ENCODE measurements around the gene TPM4. TPM values are rescaled to one million over a fixed set of nuclear protein-coding genes. Genes with fewer than 3 reads are reported as not detected.
A peak's percentile ranks its signal among the peaks of the same experiment; 100 is the strongest.

TPM4 gene
- total and polyA plus RNA-seq, 9 donors: 181 to 338 (median 211) TPM

DNA sequence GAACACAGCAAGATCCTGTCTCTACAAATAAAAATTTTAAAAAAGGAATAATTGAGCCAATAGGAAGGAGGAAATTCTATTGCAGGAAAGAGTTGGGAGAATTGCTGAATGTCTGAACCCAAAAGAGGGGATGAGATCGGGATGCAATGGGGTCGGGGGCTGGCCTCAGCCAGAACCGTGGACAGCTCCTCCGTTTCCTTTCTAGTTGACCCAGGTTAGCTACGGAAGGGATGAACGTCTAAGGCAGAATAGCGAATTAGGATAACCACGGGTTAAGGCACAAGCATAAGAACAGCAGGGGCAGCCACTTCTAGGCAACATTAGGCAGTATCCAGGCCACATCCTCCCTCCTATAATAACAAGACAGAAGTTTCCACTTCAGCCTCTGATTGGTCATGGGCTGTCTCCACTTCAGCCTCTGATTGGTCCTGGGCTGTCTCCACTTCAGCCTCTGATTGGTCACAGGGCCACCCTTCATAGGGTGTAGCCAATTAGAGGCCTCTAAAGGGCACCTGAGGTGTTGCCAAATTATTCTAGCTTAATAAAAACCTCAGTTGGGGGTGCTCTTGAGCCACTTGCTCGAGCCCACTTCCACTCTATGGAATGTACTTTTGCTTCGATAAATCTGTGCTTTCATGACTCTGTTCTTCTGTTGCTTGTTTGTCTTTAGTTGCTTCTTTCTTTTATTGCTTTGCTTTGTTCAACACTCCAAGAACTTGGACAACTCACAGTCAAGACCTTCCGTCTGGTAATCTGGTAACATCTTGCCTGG, 24.9 kb upstream of the TPM4 start:
- no peak for DNase-seq
- Histone ChIP-seq H3K27ac (ENCODE audit: low read length) (no peak overlapping the region), H3K9me3 (replicated peaks; ENCODE audit: control insufficient read depth, low read depth, low read length) (peaks cover 2% of the 10 kb centered on the region), H3K4me1 (ENCODE audit: control insufficient read depth, insufficient read depth, low read length) (no peaks in the 10 kb centered on the region), H3K4me3 (ENCODE audit: low read length) (no peak overlapping the region), H3K27me3 (ENCODE audit: control insufficient read depth, insufficient read depth, low read length) (peaks cover 5% of the 10 kb centered on the region), H3K36me3 (ENCODE audit: control insufficient read depth, insufficient read depth, low read length) (no peaks in the 10 kb centered on the region)
- WGBS (ENCODE audit: insufficient coverage): 24% methylated on average over 7 of the region's 11 CpGs

GRCh38 chr19:16052353-16052752, 23.9 kb upstream of the TPM4 start:
- Histone ChIP-seq H3K4me3 (ENCODE audit: low read length) (no peak overlapping the region), H3K4me1 (ENCODE audit: control insufficient read depth, insufficient read depth, low read length) (no peaks in the 10 kb centered on the region), H3K27ac (ENCODE audit: low read length) (no peak overlapping the region), H3K9me3 (replicated peaks; ENCODE audit: control insufficient read depth, low read depth, low read length) (peaks cover 2% of the 10 kb centered on the region), H3K27me3 (ENCODE audit: control insufficient read depth, insufficient read depth, low read length) (peaks cover 5% of the 10 kb centered on the region), H3K36me3 (ENCODE audit: control insufficient read depth, insufficient read depth, low read length) (no peaks in the 10 kb centered on the region)
- no peak for DNase-seq
- WGBS (ENCODE audit: insufficient coverage): 86% methylated on average over 6 of the region's 7 CpGs

DNA sequence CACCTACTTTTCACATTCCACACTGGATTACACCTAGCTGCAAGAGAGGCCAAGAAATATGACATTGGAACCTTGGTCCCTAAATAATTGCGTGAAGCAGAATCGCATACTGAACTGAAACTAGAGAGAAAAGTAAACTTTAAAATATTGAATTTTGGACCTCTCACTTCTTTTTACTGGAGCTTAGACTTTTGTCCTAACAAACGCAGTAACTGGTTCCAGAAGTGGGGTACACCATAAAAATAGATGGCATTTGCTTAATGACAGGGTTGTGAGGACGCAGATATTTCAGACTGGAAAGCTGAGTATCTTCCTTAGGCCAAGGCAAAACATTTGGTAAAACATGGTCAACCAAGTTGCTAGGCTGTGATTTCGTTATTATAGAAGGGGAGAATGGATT, 19.2 kb upstream of the TPM4 start:
- H3K27ac ChIP-seq (ENCODE audit: low read length): no peak overlapping the region
- DNase-seq: no peak
- WGBS (ENCODE audit: insufficient coverage): 80% methylated on average over 1 of the region's 5 CpGs
- H3K9me3 ChIP-seq (replicated peaks; ENCODE audit: control insufficient read depth, low read depth, low read length): peaks cover 2% of the 10 kb centered on the region
- H3K36me3 ChIP-seq (ENCODE audit: control insufficient read depth, insufficient read depth, low read length): no peaks in the 10 kb centered on the region
- no peaks in the 10 kb centered on the region for H3K4me1 ChIP-seq (ENCODE audit: control insufficient read depth, insufficient read depth, low read length)
- no peak overlapping the region for H3K4me3 ChIP-seq (ENCODE audit: low read length)
- peaks cover 2% of the 10 kb centered on the region for H3K27me3 ChIP-seq (ENCODE audit: control insufficient read depth, insufficient read depth, low read length)

- H3K9me3 ChIP-seq (replicated peaks; ENCODE audit: control insufficient read depth, low read depth, low read length): peaks cover 3% of the 10 kb centered on the region
- peaks cover 4% of the 10 kb centered on the region for H3K4me1 ChIP-seq (ENCODE audit: control insufficient read depth, insufficient read depth, low read length)
- no peak overlapping the region for H3K4me3 ChIP-seq (ENCODE audit: low read length)
- no peaks in the 10 kb centered on the region for H3K27me3 ChIP-seq (ENCODE audit: control insufficient read depth, insufficient read depth, low read length)
- no peaks in the 10 kb centered on the region for H3K36me3 ChIP-seq (ENCODE audit: control insufficient read depth, insufficient read depth, low read length)
- WGBS (ENCODE audit: insufficient coverage): 71% methylated on average over 1 of the region's 2 CpGs
- no peak overlapping the region for H3K27ac ChIP-seq (ENCODE audit: low read length)
- DNase-seq: no peak
Observed at GRCh38 chr19:16060294-16060693, 16.0 kb upstream of the TPM4 start.

- whole genome bisulfite sequencing (ENCODE audit: insufficient coverage): 67% methylated on average over 3 of the region's 4 CpGs
- no peak for DNase-seq
- Histone ChIP-seq H3K27me3 (ENCODE audit: control insufficient read depth, insufficient read depth, low read length) (no peaks in the 10 kb centered on the region), H3K4me1 (ENCODE audit: control insufficient read depth, insufficient read depth, low read length) (peaks cover 4% of the 10 kb centered on the region), H3K36me3 (ENCODE audit: control insufficient read depth, insufficient read depth, low read length) (no peaks in the 10 kb centered on the region), H3K4me3 (ENCODE audit: low read length) (no peak overlapping the region), H3K27ac (ENCODE audit: low read length) (no peak overlapping the region), H3K9me3 (replicated peaks; ENCODE audit: control insufficient read depth, low read depth, low read length) (peaks cover 2% of the 10 kb centered on the region)
Observed at GRCh38 chr19:16061943-16062342, 14.4 kb upstream of the TPM4 start.

GRCh38 chr19:16062789-16063188, 13.5 kb upstream of the TPM4 start:
- H3K4me1 ChIP-seq (ENCODE audit: control insufficient read depth, insufficient read depth, low read length): peaks cover 4% of the 10 kb centered on the region
- no peaks in the 10 kb centered on the region for H3K36me3 ChIP-seq (ENCODE audit: control insufficient read depth, insufficient read depth, low read length)
- DNase-seq: peak; percentile 41
- no peak overlapping the region for H3K27ac ChIP-seq (ENCODE audit: low read length)
- peaks cover 2% of the 10 kb centered on the region for H3K9me3 ChIP-seq (replicated peaks; ENCODE audit: control insufficient read depth, low read depth, low read length)
- H3K4me3 ChIP-seq (ENCODE audit: low read length): no peak overlapping the region
- H3K27me3 ChIP-seq (ENCODE audit: control insufficient read depth, insufficient read depth, low read length): no peaks in the 10 kb centered on the region
- WGBS (ENCODE audit: insufficient coverage): 79% methylated on average over 2 of the region's 2 CpGs

- H3K36me3 ChIP-seq (ENCODE audit: control insufficient read depth, insufficient read depth, low read length): no peaks in the 10 kb centered on the region
- peaks cover 2% of the 10 kb centered on the region for H3K9me3 ChIP-seq (replicated peaks; ENCODE audit: control insufficient read depth, low read depth, low read length)
- H3K27ac ChIP-seq (ENCODE audit: low read length): no peak overlapping the region
- WGBS (ENCODE audit: insufficient coverage): 75% methylated on average over 14 of the region's 16 CpGs
- H3K4me3 ChIP-seq (ENCODE audit: low read length): no peak overlapping the region
- H3K27me3 ChIP-seq (ENCODE audit: control insufficient read depth, insufficient read depth, low read length): no peaks in the 10 kb centered on the region
- H3K4me1 ChIP-seq (ENCODE audit: control insufficient read depth, insufficient read depth, low read length): peaks cover 4% of the 10 kb centered on the region
- no peak for DNase-seq
Observed at GRCh38 chr19:16064209-16064889, 11.9 kb upstream of the TPM4 start.

DNA sequence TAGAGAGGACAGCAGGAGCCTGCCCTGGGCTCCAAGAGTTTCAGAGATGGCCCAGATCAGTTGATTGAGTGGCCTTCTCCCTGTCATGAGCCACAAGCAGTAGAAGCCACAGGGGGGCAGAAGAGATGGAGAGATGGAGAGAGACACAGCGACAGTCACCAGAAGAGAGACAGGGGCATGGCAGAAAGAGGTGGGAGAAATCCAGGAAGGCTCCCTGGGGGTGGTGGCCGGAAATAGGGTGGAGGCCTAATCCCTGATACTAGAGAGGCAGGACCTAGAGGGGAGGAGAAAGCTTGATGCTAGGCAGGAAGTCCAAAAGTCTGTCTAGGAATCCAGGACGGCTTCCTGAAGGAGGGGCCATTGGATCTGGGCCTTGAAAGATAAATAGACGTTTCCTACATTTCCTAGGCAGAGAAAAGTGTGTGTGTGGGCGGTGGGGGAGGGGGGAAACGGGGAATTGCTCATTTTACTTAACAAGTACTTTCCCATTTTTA, 9.6 kb upstream of the TPM4 start:
- Histone ChIP-seq H3K36me3 (ENCODE audit: control insufficient read depth, insufficient read depth, low read length) (no peaks in the 10 kb centered on the region), H3K27me3 (ENCODE audit: control insufficient read depth, insufficient read depth, low read length) (no peaks in the 10 kb centered on the region), H3K4me3 (ENCODE audit: low read length) (no peak overlapping the region), H3K4me1 (ENCODE audit: control insufficient read depth, insufficient read depth, low read length) (peaks cover 15% of the 10 kb centered on the region), H3K27ac (ENCODE audit: low read length) (no peak overlapping the region), H3K9me3 (replicated peaks; ENCODE audit: control insufficient read depth, low read depth, low read length) (peaks cover 2% of the 10 kb centered on the region)
- peak; percentile 43 for DNase-seq
- 63% methylated on average over 3 of the region's 6 CpGs for WGBS (ENCODE audit: insufficient coverage)

DNA sequence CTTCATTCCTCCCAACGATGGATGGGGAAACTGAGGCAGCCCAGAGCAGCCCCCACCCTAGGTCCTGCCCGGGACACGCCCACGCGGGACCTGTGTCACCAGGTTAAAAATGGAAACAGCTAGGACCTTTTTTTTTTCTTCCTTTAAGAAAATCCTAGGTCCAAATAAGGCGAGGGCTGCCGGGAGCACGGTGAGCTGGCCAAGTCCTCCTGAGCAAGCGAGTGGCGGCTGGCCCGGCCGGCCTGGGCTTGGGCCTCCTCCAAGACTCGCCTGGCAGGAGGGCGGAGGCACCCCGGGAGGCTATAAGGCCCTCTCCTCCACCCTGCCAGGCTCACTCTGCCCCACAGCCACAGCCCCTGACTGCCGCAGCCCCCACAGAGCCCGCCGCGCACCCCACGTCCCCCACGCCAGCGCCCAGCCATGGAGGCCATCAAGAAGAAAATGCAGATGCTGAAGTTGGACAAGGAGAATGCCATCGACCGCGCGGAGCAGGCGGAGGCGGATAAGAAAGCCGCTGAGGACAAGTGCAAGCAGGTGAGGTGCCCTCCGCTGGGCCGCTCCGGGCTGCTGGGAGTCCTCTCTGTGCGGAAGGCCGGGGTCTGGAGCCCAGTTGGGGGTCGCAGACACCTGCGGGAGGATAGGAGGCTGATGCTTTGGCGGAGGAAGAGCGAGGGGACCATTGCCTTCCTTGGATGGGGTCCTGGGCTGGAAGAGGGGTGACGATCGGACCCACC, 8.9 kb upstream of the TPM4 start:
- H3K27me3 ChIP-seq (ENCODE audit: control insufficient read depth, insufficient read depth, low read length): no peaks in the 10 kb centered on the region
- 75% methylated on average over 33 of the region's 40 CpGs for WGBS (ENCODE audit: insufficient coverage)
- DNase-seq: peak; percentile 36
- H3K4me1 ChIP-seq (ENCODE audit: control insufficient read depth, insufficient read depth, low read length): peaks cover 17% of the 10 kb centered on the region
- peaks cover 2% of the 10 kb centered on the region for H3K9me3 ChIP-seq (replicated peaks; ENCODE audit: control insufficient read depth, low read depth, low read length)
- H3K36me3 ChIP-seq (ENCODE audit: control insufficient read depth, insufficient read depth, low read length): no peaks in the 10 kb centered on the region
- no peak overlapping the region for H3K4me3 ChIP-seq (ENCODE audit: low read length)
- no peak overlapping the region for H3K27ac ChIP-seq (ENCODE audit: low read length)

DNA sequence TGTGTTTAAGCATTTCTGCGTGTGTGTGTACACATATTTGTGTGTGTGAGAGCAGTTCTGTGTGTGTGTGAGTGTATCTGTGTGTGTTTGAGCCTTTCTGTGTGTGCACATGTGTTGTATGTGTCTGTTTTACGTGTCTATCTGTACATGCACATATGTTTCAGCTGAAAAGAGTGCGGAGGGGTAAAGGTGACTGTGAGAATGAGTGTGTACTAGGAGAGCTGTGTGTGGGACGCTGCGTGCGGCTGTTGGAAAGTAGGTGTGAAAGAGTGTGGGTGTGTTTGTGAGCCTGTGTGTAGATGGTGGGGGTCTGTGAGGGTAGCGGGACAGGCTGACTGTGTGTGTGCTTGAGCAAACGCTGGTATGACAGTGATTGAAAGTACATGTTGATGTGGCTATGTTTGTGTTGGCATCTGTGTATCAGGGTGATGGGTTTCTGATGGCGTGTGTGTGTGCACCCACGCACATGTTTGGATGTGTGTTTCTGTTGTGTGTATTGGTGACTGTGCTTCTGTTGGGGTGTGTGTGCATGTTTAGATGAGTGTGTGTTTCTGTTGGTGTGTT, 7.5 kb upstream of the TPM4 start:
- H3K4me3 ChIP-seq (ENCODE audit: low read length): no peak overlapping the region
- H3K27me3 ChIP-seq (ENCODE audit: control insufficient read depth, insufficient read depth, low read length): no peaks in the 10 kb centered on the region
- no peaks in the 10 kb centered on the region for H3K36me3 ChIP-seq (ENCODE audit: control insufficient read depth, insufficient read depth, low read length)
- WGBS (ENCODE audit: insufficient coverage): 87% methylated on average over 10 of the region's 10 CpGs
- peaks cover 17% of the 10 kb centered on the region for H3K4me1 ChIP-seq (ENCODE audit: control insufficient read depth, insufficient read depth, low read length)
- H3K27ac ChIP-seq (ENCODE audit: low read length): no peak overlapping the region
- no peak for DNase-seq
- H3K9me3 ChIP-seq (replicated peaks; ENCODE audit: control insufficient read depth, low read depth, low read length): no peaks in the 10 kb centered on the region
